ENCODE results near the gene GRPEL1.

GRCh38 chr4:7103031-7103606 is 35.3 kb upstream of the GRPEL1 start:
- TF ChIP-seq, protein P1, sequence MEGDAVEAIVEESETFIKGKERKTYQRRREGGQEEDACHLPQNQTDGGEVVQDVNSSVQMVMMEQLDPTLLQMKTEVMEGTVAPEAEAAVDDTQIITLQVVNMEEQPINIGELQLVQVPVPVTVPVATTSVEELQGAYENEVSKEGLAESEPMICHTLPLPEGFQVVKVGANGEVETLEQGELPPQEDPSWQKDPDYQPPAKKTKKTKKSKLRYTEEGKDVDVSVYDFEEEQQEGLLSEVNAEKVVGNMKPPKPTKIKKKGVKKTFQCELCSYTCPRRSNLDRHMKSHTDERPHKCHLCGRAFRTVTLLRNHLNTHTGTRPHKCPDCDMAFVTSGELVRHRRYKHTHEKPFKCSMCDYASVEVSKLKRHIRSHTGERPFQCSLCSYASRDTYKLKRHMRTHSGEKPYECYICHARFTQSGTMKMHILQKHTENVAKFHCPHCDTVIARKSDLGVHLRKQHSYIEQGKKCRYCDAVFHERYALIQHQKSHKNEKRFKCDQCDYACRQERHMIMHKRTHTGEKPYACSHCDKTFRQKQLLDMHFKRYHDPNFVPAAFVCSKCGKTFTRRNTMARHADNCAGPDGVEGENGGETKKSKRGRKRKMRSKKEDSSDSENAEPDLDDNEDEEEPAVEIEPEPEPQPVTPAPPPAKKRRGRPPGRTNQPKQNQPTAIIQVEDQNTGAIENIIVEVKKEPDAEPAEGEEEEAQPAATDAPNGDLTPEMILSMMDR (IDR thresholded peaks at IDR 0.05; ENCODE audit: poor library complexity), result peak; percentile 14
- no peak for TF ChIP-seq EZH2 (IDR thresholded peaks at IDR 0.05; ENCODE audit: borderline replicate concordance)

Data from hepatocyte (in vitro differentiated cells).